CD4-positive, alpha-beta T cell treated with Interleukin-1 beta for 1 hour (primary cell): ENCODE results near the gene RNF208.

Source experiments
- DNase-seq, 2 donors: peaks; one replicate each; pipeline ENCODE4 v3.0.0-alpha.2; 2020 to 2022

Gene RNF208

DNA sequence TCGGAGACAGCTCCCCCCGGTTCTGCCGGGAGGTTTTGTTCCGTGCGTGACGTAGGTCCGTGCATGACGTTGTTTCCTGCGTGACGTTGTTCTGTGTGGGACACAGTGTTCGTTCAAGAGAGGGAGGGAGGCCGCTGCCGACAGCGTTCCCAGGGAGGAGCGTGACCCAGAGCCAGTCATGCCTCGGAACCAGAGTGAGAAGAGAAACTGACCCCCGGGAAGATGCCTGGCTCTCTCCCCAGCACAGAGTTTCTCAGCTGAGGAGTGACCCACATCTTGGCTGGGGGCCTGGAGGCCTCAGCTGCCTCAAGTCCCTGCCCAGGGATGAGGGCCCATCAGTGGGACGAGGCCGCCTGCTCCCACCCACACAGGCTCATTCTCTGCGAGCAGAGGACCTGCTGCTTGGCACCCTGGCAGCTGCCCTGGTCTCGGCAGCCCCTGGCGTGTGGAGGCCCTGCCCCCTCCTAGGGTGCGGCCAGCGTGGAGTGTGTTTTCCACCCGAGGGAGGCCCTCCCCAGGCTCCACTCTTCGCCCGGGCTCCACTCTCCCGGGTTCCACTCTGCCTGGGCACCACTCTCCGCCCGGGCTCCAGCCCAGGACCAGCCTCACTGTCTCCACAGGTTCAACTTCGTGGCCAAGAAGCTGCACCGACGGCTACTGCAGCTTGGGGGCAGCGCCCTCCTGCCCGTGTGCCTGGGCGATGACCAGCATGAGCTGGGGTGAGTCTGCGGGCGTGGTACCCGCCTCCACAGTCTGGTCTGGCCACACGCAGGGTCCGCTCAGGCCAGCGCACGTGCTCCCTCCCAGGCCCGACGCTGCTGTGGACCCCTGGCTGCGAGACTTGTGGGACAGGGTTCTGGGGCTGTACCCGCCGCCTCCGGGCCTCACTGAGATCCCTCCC lies 8.6 kb downstream of the RNF208 start:
- no peak for DNase-seq

DNA sequence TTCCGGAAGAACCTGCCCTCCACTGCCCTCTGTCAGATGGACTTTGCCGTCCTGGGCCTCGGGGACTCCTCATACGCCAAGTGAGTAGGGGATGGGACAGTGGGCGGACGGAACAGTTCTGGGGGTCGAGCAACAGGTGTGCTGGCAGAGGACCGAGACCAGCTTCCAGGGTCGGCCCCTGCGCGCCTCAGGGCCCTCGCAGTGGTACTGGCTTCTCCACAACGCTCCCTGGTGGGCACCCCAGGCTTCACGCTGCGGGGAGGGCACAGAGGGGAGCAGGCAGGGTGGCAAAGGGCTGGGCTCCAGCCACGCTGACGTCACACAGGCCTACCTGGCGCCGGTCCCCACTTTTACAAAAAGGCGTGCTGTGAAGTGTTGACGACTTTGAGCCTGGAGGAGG lies 9.5 kb downstream of the RNF208 start:
- no peak for DNase-seq

DNA sequence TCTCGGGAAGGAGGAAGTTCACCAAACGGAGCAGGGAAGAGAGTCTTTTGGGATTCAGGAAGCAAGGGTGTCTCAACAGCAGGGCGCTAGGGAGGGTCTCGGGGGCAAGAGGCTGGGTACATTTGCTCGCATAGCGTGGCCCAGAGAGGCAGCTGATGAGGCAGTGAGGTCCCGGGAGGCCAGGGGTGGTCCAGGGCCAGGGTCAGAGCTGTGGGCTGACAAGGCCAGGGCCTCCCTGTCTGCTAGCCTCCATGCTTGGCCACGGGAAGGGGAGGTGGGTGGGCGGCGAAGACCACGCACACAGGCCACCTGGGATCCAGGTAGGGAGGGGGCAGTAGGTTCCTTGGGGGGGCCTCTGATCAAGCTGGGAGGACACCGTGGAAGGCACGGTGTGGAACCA lies 10.5 kb downstream of the RNF208 start:
- no peak for DNase-seq

DNA sequence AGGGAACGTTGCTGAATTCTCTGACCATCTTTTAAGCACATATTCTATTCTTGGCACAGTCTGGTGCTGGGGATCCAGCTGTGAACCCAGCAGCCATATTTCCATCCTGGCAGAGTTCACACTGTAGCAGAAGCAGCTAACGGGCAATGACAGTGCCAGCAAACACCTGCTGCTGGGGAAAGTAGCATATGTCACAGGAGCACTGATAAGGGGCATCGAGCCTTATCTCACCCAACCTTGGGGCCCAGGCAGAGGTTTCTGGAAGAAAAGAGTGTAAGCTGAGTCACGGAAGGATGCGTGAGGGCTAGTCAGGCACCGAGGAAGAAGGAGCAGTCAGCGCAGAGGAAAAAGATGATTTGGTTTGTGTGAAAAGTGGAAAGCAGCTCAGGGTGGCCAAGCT lies 15.4 kb downstream of the RNF208 start:
- DNase-seq: no peak

DNA sequence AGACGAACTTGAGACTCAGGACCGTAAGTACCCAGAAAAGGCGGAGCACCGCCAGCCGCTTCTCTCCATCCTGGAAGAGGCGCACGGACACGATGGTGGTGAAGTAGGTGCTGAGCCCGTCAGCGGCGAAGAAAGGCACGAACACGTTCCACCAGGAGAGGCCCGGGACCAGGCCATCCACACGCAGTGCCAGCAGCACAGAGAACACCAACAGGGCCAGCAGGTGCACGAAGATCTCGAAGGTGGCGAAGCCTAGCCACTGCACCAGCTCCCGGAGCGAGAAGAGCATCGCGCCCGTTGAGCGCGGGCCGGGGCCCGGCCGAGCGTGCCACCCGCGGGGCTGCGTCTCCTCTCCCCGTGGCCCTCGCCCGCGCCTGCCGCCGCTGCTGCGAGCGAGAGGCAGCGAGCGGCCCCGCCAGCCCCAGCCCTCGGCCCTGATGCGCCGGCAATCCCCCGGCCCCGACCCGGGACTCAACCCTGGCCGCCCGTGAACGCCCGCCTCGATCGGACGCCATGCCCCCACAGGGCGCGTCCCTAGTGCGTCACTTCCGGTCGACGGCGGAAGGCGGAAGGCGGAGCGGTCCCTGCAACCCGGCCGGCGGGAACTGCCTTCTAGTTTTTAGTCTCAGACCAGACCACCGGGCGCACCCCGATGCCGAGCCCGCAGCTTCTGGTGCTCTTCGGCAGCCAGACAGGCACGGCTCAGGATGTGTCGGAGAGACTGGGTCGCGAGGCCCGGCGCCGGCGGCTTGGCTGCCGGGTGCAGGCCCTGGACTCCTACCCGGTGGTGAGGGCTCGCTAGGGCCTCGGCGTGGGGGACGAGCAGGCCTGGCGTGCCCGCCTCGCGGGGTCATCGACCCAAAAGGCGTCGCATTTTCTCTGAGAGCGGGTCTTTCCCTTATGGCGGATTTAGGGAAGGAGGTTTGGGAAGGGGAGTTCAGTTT lies 16.6 kb downstream of the RNF208 start, which contains the start of the genes NDOR1 and TMEM203:
Gene NDOR1 (plus strand): TSS at position 575 of the 944 bp plus-strand sequence. CDS start 78 bp downstream, at position 653.
Gene TMEM203 (minus strand): TSS at position 523 of the 944 bp plus-strand sequence. CDS start 234 bp downstream, at position 289.
- peak; percentile 90 to 92 for DNase-seq

DNA sequence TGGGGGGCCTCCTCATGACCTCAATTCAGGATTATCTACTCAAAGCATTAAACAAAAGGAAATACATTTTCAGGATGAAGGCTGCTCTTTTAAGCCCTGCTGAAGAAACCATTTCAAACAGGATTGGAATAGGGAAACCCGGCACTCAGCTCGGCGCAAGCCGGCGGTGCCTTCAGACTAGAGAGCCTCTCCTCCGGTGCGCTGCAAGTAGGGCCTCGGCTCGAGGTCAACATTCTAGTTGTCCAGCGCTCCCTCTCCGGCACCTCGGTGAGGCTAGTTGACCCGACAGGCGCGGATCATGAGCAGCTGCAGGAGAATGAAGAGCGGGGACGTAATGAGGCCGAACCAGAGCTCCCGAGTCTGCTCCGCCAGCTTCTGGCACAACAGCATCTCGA lies 17.3 kb downstream of the RNF208 start:
- DNase-seq: no peak

DNA sequence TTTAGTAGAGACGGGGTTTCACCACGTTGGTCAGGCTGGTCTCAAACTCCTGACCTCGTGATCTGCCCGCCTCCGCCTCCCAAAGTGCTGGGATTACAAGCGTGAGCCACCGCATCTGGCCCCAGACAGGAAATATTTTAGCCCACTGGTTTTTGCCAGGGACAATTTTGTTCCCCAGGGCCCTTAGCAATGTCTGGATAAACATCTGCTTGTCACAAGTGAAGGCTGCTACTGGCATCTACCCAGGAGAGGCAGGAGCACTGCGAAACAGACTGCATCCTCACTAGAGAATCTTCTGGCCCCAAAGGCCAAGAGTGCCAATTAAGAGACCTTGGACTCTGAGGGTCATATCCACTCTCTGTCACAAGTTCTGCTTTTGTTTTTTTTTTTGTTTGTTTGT lies 19.1 kb downstream of the RNF208 start:
- DNase-seq: no peak

DNA sequence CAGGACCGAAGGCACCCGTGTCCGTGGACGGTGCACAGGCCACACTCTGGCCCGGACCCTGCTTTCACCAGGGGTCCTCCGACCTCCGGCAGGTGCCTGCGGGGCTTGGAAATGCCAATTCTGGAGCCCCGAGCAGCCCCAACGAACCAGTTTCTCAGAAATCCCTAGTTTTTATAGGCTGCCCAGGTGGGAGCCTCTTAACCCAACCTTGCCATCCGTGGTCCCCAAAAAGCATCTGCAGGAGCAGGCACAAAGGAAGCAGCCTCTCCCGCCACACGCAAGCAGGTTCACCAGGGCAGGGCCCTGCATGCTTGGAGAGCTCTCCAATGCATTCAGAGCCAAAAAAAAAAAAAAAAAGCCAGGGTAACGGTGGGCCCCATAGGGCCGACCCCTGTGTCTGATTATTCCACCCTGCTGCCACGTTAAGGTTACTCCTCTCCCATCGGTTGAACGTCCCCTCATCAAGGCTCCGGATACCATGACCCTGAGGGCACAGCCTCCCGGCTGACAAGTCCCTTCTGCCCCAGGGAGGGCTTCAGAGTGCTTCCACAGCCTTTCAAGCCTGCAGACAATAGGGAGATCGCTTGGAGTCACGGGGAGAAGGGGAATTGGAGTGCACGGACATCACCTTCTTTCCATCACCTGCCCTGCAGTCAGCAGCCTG lies 20.7 kb downstream of the RNF208 start:
- no peak for DNase-seq

DNA sequence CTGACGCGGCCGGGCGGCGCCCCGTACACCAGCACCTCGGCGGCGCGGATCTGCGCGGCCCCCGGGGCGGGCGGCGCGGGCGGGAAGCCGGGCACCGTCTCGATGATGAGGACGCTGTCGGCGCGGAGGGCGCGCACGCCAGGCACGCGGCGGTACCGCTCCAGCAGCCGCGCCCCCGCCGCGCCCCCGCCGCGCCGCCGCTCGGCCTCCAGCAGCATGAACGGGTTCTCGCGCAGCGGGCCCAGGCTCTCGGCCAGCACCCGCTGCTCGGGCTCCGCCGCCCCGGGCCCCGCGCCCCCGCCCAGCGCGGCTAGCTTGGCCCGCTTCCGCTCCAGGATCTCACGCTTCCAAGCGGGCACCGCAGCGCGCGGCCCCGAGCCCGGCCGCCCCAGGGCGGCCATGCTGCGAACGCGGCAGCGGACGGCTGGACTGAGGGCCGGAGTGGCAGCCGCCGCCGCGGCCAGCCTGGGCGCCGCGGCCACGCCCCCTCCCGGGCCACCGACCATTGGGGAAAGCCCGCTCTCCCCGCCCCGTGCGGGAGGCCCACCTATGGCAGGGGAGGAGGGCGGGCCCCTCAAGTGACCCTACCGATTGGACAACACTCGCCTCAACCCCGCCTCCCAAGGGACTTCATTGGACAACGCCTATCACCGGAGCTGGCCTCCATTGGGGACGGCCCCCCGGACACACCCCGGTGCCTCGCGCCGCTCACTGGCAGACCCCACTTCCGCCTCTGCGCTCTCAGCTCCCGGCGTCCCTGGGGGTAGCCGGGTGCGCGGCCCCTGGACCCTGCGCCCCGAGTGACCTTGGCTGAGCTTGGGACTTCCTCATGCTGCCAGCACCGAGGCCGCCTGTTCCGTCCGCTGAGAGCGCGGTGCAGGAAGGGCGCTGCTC lies 21.5 kb downstream of the RNF208 start, which contains the start of gene TPRN:
Gene TPRN (minus strand): TSS at position 431 of the 894 bp plus-strand sequence. CDS start 30 bp downstream, at position 401.
- peak; percentile 98 to 99 for DNase-seq

DNA sequence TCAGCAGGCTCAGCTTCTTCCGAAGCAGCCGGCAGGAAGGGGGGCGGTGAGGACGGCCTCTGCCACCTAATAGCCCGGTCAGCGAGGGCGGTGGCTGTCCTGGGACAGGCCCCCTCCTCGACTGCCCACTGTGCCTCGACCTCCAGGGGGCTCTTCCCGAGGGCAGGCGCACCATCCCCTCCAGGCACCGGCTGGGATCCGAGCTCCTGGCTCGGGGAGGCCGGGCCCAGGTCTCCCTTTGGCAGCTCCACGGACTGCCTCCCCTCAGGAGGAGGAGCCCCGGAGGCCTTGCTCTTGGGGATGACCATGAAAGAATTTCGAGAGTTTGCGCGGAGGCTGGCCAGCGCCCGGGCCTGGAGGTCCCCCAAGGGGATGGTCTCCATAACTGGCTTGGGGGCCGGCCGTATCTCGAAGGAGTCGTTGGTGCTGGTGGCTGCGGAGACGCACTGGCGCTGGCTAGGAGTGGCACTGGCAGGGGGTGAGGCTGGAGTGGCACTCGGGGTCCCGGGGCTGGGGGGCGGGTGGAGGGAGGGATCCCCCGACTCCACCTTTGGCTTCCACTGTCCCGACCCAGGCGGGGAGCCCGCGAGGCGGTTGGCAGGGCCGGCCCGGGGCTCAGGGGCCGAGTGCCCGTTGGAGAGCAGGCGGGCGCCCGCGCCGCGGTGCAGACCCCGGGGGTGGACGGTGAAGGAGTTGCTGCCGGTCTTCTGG lies 22.5 kb downstream of the RNF208 start:
- no peak for DNase-seq

DNA sequence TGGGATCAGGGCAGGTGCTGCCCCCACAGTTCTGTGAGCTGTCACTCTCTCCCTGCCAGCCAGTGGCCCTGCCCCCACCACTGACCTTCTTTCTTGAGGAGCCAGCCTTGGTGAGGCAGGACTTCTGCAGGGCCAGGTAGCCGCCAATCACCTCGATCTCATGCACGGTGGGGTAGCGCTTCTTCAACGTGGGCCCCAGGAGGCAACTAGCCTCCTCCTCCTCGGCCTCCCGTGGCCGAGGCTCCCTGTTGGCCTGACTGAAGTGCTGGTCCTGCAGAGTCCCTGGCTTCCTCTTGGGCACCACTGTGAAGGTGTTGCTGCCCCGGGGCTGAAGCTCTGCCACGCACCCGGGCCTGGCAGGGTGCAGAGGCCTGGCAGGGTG lies 23.1 kb downstream of the RNF208 start:
- no peak for DNase-seq

DNA sequence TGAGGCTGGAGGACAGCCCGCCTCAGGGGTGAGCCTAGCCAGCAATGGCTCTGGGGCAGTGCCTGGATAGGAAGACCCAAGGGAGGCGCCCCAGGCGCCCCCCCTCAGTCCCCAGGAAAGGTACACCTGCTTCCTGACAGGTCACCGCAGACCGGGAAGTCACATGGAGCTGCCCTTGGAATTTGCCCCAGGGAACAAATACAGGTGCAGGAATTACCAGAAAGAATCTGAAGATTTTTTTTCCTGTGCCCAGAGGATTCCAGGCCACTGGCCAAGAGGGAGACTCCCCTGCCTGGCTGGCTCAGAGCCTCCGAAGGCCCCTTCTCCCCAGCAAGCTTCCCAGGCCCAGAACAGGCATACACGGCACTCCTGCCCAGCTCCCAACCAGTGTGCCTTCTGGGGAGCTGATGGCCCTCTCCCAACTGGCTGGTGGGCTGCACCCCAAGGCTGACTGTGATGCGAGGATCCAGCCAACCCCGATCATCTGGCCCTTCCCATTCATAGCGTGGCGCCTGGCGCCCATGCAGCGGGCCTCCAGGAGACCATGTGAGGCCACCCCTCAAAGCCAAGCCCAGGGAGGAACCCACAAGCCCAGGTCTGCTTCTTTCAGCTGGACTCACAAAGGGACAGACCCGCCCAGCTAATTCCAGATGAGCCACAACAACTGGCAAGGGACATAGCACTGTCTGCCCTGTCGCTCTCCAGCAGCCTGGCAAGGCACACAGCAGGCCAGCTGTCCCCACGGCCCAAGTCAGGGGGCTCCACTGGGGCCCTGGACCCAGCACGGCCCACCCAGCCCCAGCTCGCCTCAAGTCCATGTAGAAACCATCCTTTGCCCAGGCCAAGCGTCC lies 23.8 kb downstream of the RNF208 start:
- DNase-seq: no peak

DNA sequence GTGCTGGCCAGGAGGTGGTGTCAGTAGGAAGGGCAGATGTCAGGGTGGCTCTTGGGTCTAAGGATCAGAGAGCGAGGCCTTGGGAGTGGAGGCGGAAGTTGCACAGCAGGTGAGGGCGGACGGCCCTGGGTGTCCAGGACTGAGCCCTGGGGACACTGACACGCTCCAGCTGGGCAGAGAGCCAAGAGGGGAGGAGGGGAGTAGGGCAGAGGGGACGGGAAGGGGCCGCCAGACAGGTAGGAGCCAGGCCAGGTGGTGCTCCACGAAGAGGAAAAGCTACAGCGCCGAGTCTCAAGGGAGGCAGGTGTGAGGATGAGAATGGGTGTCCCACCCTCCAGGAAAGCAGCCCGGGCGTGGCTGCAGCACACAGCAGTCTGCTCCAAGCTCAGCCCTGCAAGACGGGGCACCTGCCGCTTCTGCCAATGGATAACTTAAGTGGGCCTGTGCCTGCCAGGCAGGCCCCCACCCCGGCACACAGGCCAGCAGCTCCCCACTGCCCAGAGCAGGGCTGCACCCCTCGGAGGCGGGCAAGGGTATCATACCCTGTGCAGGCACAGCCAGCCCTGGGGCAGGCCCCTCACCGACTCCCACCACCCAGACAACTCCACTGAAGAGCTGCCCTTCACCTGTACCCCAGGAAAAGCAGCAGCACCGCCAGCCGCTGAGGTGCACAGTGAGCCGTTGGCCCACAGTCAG lies 26.4 kb downstream of the RNF208 start:
- DNase-seq: no peak

DNA sequence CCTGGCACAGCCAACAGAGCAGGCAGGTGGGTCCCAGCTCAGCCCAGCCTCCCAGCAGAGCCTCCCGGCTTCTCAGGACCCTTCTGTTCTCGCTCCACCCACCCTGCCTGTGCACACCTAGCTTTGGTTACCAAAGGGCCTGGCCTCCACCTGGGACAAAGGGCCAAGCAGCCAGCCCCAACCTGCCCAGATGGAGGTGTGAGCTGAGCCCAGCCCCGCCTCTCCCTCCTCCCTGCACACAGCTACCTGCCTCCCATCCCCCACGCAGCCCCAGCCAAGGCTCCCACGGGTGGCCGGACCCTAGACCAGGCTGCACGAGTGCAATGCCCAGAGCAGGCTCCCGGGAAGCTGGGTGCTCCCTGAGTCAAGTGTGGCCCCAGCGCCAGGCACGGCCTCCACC lies 27.1 kb downstream of the RNF208 start:
- no peak for DNase-seq

DNA sequence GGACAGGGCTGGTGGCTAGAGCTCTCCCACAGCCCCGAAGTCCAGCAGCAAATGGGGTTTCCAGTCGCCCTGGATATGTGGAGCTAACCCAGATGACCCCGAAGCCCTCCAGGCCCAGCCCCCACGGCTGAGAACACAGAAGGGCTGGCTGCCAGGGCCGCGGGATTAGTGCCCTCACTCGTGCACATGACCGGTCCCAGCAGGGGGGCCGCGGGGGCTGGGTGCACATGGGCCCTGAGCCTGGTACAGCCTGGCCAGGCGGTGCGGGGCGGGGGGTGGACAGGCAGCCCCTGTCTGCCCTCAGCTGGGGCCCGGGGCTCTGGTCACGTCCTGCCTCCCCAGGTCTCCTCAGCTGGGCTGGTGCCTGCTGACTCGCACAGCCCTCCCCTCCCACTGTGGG lies 27.7 kb downstream of the RNF208 start:
- DNase-seq: no peak

DNA sequence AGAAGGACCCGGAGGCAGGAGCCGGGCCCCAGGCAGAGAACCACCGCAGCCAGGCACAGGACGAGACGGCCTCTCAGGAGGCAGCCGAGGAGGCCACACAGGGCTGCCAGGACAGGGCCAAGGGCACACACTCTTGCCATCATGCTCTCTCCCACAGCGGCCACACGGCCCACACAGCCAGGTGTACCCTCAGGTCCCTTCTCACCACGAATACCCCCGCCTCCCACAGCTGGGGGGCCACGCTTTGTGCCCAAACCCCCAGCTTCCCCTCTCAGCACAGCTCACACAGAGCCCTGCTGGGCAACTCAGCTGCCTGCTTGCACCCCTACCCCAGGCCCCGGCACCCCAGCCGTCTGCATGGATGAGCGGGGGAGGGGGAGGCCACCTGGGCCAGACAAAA lies 28.3 kb downstream of the RNF208 start:
- DNase-seq: no peak

DNA sequence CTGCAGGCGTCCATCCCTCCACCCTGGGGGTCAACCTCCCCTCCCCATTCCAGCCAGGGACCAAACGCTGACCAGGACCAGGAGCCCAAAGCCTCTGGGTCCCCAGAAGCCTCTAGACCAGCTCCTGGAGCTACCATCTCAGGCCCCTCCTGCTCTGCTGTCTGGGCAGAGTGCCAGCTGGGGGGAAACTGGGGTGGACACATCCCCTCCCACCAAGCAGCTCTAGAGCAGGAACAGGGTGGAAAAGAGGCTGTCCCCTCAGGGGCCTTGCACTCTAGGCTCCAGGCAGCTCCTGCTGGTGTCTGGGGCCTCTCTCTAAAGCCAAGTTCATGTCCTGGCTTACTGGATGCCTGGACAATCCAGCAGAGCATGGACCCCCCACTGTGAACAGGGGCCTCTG lies 29.2 kb downstream of the RNF208 start:
- no peak for DNase-seq

DNA sequence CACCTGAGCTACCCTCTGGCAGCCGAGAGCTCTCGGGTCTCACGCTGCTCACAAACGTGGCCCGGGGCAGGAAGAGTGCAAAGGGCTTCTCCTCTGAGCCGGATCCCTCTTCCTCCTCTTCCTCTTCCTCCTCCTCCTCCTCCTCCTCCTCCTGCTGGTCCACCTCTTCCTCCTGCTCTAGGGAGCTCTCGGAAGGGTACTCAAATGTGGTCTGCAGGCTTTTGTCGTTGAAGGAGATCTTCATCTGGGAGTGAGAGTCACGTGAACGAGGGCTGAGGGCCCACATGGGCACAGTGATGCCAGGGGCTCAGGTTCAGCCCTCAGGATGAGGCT lies 29.6 kb downstream of the RNF208 start:
- DNase-seq: no peak

DNA sequence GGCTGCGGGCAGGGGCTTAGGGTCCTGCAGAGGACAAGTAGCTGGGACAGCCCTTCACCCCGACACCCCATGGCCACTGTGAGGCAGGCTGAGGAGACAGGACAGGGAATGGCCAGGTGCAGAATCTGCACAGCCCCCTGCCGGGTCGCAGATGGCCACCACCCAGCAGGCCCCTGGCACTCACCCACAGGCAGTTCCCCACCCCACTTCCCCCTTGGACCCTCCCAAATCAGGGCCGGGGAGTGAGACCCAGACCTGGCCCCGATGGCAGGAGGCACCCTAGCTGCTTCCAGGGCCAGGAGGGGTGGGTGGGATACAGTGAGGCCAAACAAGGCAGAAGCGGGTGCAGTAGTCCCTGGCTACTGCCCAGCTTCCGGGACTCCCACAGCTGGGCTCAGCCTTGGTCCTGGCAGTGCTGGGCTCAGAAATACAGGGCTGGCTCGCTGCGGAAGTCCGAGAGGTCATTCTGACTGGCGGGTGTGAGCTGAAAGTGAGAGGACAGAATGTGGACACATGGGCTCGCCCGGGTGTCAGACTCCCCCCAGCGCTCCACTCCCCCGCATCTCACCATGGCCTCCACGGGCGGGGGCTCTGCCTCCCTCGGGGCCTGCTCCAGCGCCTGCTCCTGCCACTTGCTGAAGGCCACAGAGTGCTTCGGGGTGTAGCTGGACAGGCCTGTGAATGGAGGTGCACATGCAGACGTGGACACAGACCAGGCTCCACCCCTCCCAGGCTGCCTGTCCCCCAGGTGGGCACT lies 30.2 kb downstream of the RNF208 start:
- DNase-seq: no peak
